GM12878 (cell line): ENCODE measurements around the gene SLC22A4. TPM values are rescaled to one million over a fixed set of nuclear protein-coding genes. Genes with fewer than 3 reads are reported as not detected.

Source experiments
- ATAC-seq: fragments of 200-7000 bp; cut with Tn5 transposase; 3 replicates; pipeline ENCODE4 v1.9.1; 2020; ENCODE audit warnings: mild to moderate bottlenecking, moderate library complexity
- BruUV-seq: library from RNA; stranded (reverse); fragments of 400-500 nt; replicated peaks from 2 replicates; lab custom pipeline; 2021; lab: Mats Ljungman, UMichigan
- CTCF ChIA-PET: fragments of 300-600 bp; sonication (Branson Sonifier 250); formaldehyde crosslinking; extraction: SDS; loops from one replicate; lab custom pipeline; 2021; ENCODE audit warnings: inconsistent platforms; lab: Yijun Ruan, JAX
- POLR2A ChIA-PET: fragments of 350-600 bp; formaldehyde crosslinking; extraction: SDS; loops from one replicate; lab custom pipeline; 2021; ENCODE audit warnings: inconsistent platforms; lab: Charles Lee
- RAD21 ChIA-PET: fragments of 300-600 bp; sonication (Branson Sonifier 250); formaldehyde crosslinking; loops from one replicate; lab custom pipeline; 2023; ENCODE audit warnings: antibody characterized with exemption; ENCODE audit not compliant: unreplicated experiment; lab: Charles Lee
- SMC1A ChIA-PET: fragments of 300-600 bp; sonication (Branson Sonifier 250); formaldehyde crosslinking; loops from one replicate; lab custom pipeline; 2023; ENCODE audit not compliant: unreplicated experiment, uncharacterized antibody; lab: Charles Lee
- DNase-seq: peaks from one replicate; pipeline ENCODE4 v3.0.0-alpha.2; 2011; ENCODE audit warnings: low read depth, low spot score
- FAIRE-seq: peaks from 3 replicates; lab custom pipeline; 2011; peaks lifted over from hg19 to GRCh38; lab: Jason Lieb, UNC
- H2AFZ ChIP-seq: 2 replicates; pipeline ENCODE4 v1.6.0; 2011; ENCODE audit warnings: low read depth, low read length, control low read depth; ENCODE audit not compliant: control insufficient read depth
- H3K27ac ChIP-seq: 2 replicates; pipeline ENCODE4 v1.5.1; 2011; ENCODE audit warnings: control low read depth; ENCODE audit not compliant: control insufficient read depth, insufficient read depth
- H3K27me3 ChIP-seq, 2 experiments: replicated peaks in 1 of 2; 2 replicates each; pipeline versions ENCODE4 v1.6.0 to v1.6.1; 2011; ENCODE audit warnings: low read length in 1 of 2; ENCODE audit not compliant: control insufficient read depth in 2 of 2, insufficient read depth in 2 of 2
- H3K36me3 ChIP-seq, 2 experiments: 2 replicates each; pipeline ENCODE4 v1.5.1; 2011; ENCODE audit warnings: low read length in 1 of 2; ENCODE audit not compliant: control insufficient read depth in 2 of 2, insufficient read depth in 2 of 2
- H3K4me1 ChIP-seq: 2 replicates; pipeline ENCODE4 v1.6.1; 2011; ENCODE audit warnings: mild to moderate bottlenecking, low read length, moderate library complexity, mixed read lengths; ENCODE audit not compliant: control insufficient read depth, insufficient read depth
- H3K4me2 ChIP-seq: 2 replicates; pipeline ENCODE4 v1.6.0; 2011; ENCODE audit warnings: control low read depth; ENCODE audit not compliant: control insufficient read depth, insufficient read depth
- H3K4me3 ChIP-seq: fragments of 200-600 bp; sonication (generic); 2 replicates; pipeline ENCODE4 v1.5.1; 2016
- H3K79me2 ChIP-seq: 2 replicates; pipeline ENCODE4 v1.6.0; 2011; ENCODE audit warnings: low read length; ENCODE audit not compliant: control insufficient read depth, insufficient read depth
- H3K9ac ChIP-seq: 2 replicates; pipeline ENCODE4 v1.8.0; 2011; ENCODE audit warnings: low read length, control low read depth, mixed read lengths; ENCODE audit not compliant: control insufficient read depth, insufficient read depth
- H3K9me3 ChIP-seq: replicated peaks from 3 replicates; pipeline ENCODE4 v1.5.1; 2011; ENCODE audit warnings: mild to moderate bottlenecking, low read length; ENCODE audit not compliant: control insufficient read depth, insufficient read depth
- H4K20me1 ChIP-seq: 2 replicates; pipeline ENCODE4 v1.6.0; 2011; ENCODE audit not compliant: control insufficient read depth, insufficient read depth
- ASH2L ChIP-seq: fragments of 300-600, 200-600 bp; sonication (generic); IDR thresholded peaks from 2 replicates; pipeline ENCODE4 v1.6.1; 2017; ENCODE audit warnings: low read depth, mild to moderate bottlenecking, borderline replicate concordance
- CBX3 ChIP-seq: fragments of 200-600 bp; sonication (generic); IDR thresholded peaks from 2 replicates; pipeline ENCODE4 v1.6.1; 2016; ENCODE audit warnings: low read depth, borderline replicate concordance
- HDAC2 ChIP-seq: fragments of 200-600 bp; sonication (generic); IDR thresholded peaks from 2 replicates; pipeline ENCODE4 v1.6.1; 2017
- IKZF1 ChIP-seq: fragments of 450-650 bp; conservative IDR thresholded peaks from 2 replicates; pipeline ENCODE4 v1.6.1; 2017; ENCODE audit warnings: antibody characterized with exemption, mild to moderate bottlenecking
- IKZF2 ChIP-seq, 2 experiments: fragments of 450-650 bp; IDR thresholded peaks; 2 replicates each; pipeline ENCODE4 v1.6.1; 2017; ENCODE audit warnings: mild to moderate bottlenecking in 2 of 2, moderate library complexity in 2 of 2
- IRF4 ChIP-seq: IDR thresholded peaks from 2 replicates; pipeline ENCODE4 v1.6.1; 2011; ENCODE audit warnings: low read depth, low read length
- LARP7 ChIP-seq: fragments of 450-650 bp; IDR thresholded peaks from 2 replicates; pipeline ENCODE4 v1.6.1; 2017; ENCODE audit warnings: mild to moderate bottlenecking
- NR2C2 ChIP-seq: IDR thresholded peaks from 2 replicates; pipeline ENCODE4 v1.6.1; 2011; ENCODE audit warnings: borderline replicate concordance, low read depth; ENCODE audit not compliant: control insufficient read depth, insufficient read length
- NR2F1 ChIP-seq: fragments of 450-650 bp; conservative IDR thresholded peaks from 2 replicates; pipeline ENCODE4 v1.6.1; 2017; ENCODE audit warnings: mild to moderate bottlenecking
- RBBP5 ChIP-seq: fragments of 200-600 bp; sonication (generic); conservative IDR thresholded peaks from 2 replicates; pipeline ENCODE4 v1.6.1; 2016
- SMAD1 ChIP-seq: fragments of 450-650 bp; IDR thresholded peaks from 2 replicates; pipeline ENCODE4 v1.6.1; 2018; ENCODE audit warnings: mild to moderate bottlenecking, low read depth; ENCODE audit not compliant: partially characterized antibody
- ZZZ3 ChIP-seq: IDR thresholded peaks from 2 replicates; pipeline ENCODE4 v1.6.1; 2011; ENCODE audit warnings: low read depth; ENCODE audit not compliant: control insufficient read depth, insufficient read length
- WGBS: methylation state at CpG from one replicate; pipeline ENCODE4 v1.1.6; 2016; ENCODE audit warnings: low lambda C conversion rate; ENCODE audit not compliant: insufficient replicate concordance, insufficient coverage; ENCODE audit errors: missing lambda C conversion rate; 5-methylcytosine and 5-hydroxymethylcytosine counted together
- in situ Hi-C: fragments of 300-500 bp; cut with MboI; formaldehyde crosslinking; loops from 9 replicates; pipeline ENCODE4 v1.14.3; 2018; ENCODE audit warnings: mixed read lengths
- intact Hi-C: fragments of 100-400 bp; cut with micrococcal nuclease; formaldehyde crosslinking; loops from one replicate; pipeline ENCODE4 v1.14.2; 2022; ENCODE audit not compliant: unreplicated experiment
- polyA plus RNA-seq, 11 experiments: library from polyadenylated mRNA; depleted of rRNA in 4 of 11; unstranded in 6 of 11; stranded (reverse) in 5 of 11; fragments of >200 nt; fragmentation: Nextera tagmentation in 4 of 11; fragmentation: Illumina TruSeq in 1 of 11; extraction: Ambion mirVana in 4 of 11; extraction: Trizol in 1 of 11; gene quantifications; 1 replicate in 1 of 11; 2 replicates in 10 of 11; pipeline versions ENCODE4 v1.2.1 to v1.2.3, GENCODE V29; 2011 to 2016; ENCODE audit warnings: inconsistent platforms in 2 of 11, missing spikeins in 2 of 11, low read depth in 1 of 11
- total RNA-seq, 4 experiments: library from RNA; depleted of rRNA in 3 of 4; stranded (reverse); fragments of >200 nt in 3 of 4; fragmentation: Illumina TruSeq in 1 of 4; extraction: Trizol in 1 of 4; gene quantifications; 2 replicates each; pipeline versions ENCODE4 v1.2.1 to v1.2.3, GENCODE V29; 2013 to 2021
- TF ChIP-seq, protein P1 (sequence below): fragments of 450-650 bp; IDR thresholded peaks from 2 replicates; pipeline ENCODE4 v1.6.1; 2017; ENCODE audit warnings: borderline replicate concordance
- TF ChIP-seq, protein P2 (sequence below): IDR thresholded peaks from 2 replicates; pipeline ENCODE4 v1.6.1; 2011; ENCODE audit warnings: low read depth, low read length, improper control_type of control experiment, borderline replicate concordance

The SLC22A4 gene
- total and polyA plus RNA-seq, 10 of the 15 experiments (the other 5 are each of a cell fraction or from before 2014, with no cell fraction given), result 0.04 to 0.61 (median 0.10) TPM; not detected in 2

DNA sequence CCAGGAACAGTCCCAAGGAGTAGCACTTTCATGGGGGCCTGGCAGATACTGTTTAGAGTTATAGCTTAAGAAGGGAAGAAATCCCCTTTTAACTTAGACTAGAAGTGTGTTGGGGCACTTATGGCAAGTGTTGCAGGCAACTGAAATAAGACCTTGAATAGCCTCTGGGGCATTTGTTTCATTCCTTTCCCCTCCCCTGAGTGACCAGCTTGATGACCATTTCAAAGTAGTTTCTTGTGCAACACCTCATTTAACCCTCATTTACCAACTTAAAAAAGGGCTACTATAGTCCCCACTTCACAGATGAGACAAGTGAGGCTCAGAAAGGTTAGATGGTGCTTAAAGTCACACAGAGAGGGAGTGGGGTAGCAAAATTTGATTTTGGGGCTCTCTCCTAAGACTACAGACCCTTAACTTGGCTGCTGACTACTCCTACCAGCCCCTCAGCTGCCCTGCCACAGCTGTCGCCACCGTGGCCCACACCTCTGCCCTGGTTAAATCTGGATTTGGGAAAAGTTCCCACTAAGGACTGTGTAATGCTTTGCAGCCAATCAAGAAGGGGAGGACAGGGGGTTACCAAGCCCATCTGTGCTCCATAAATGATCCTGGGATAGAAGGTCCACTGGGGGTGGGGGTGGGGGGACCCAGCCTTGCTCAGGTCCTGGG is 31.2 kb upstream of the SLC22A4 start:
- H3K4me3 ChIP-seq, result no peak overlapping the region
- DNase-seq, result no peak
- no peak for FAIRE-seq
- ChIA-PET POLR2A (interaction anchor here (0.6 to 1.3 kb wide), 5 partner anchors 23 to 700 kb away, joined by 3 read pairs; no protein-coding TSS in a partner anchor), RAD21 (interaction anchor here (0.6 to 4.8 kb wide), 6 partner anchors 25 to 154 kb away, joined by 3 to 35 read pairs (median 6); partner anchors contain the start of gene SLC22A4), CTCF (interaction anchor here (1.2 to 11.6 kb wide), 5 partner anchors 10 to 83 kb away, joined by 4 to 117 read pairs (median 9); no protein-coding TSS in a partner anchor), SMC1A (interaction anchor here (1.3 kb wide), 1 partner anchor 25 kb away, joined by 4 read pairs; no protein-coding TSS in a partner anchor)
- H3K36me3 ChIP-seq, result no peaks in the 10 kb centered on the region
- no peak overlapping the region for H3K4me2 ChIP-seq
- H3K79me2 ChIP-seq, result no peaks in the 10 kb centered on the region
- peaks cover 0 to 1% of the 10 kb centered on the region in 2 experiments; a peak in 2 of 4 replicates for H3K27me3 ChIP-seq
- no TSS peak for BruUV-seq
- H3K27ac ChIP-seq, result no peak overlapping the region
- 76% methylated on average over 2 of the region's 2 CpGs for WGBS
- peaks cover 14% of the 10 kb centered on the region for H3K4me1 ChIP-seq
- no peaks in the 10 kb centered on the region for H3K9me3 ChIP-seq
- no peak for ATAC-seq
- in situ Hi-C loops (no loop called here), intact Hi-C loops (no loop called here)
- TF ChIP-seq RBBP5, result no peak
- no peak for TF ChIP-seq NR2C2
- no peak for TF ChIP-seq LARP7
- no peak for TF ChIP-seq ZZZ3
- TF ChIP-seq IKZF2 (IDR thresholded peaks at IDR 0.05), result no peak
- TF ChIP-seq IRF4, result no peak
- TF ChIP-seq, protein P1, sequence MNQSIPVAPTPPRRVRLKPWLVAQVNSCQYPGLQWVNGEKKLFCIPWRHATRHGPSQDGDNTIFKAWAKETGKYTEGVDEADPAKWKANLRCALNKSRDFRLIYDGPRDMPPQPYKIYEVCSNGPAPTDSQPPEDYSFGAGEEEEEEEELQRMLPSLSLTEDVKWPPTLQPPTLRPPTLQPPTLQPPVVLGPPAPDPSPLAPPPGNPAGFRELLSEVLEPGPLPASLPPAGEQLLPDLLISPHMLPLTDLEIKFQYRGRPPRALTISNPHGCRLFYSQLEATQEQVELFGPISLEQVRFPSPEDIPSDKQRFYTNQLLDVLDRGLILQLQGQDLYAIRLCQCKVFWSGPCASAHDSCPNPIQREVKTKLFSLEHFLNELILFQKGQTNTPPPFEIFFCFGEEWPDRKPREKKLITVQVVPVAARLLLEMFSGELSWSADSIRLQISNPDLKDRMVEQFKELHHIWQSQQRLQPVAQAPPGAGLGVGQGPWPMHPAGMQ, result no peak
- TF ChIP-seq ASH2L, result no peak
- TF ChIP-seq SMAD1, result no peak
- TF ChIP-seq IKZF1, result no peak
- no peak for TF ChIP-seq HDAC2
- TF ChIP-seq NR2F1, result no peak
- TF ChIP-seq, protein P2, sequence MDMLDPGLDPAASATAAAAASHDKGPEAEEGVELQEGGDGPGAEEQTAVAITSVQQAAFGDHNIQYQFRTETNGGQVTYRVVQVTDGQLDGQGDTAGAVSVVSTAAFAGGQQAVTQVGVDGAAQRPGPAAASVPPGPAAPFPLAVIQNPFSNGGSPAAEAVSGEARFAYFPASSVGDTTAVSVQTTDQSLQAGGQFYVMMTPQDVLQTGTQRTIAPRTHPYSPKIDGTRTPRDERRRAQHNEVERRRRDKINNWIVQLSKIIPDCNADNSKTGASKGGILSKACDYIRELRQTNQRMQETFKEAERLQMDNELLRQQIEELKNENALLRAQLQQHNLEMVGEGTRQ, result no peak
- TF ChIP-seq CBX3, result no peak
- H3K9ac ChIP-seq, result no peak overlapping the region
- no peaks in the 10 kb centered on the region for H4K20me1 ChIP-seq
- H2AFZ ChIP-seq, result no peak overlapping the region
